Measurements from ENCODE around the gene ZNF57.
A peak's percentile ranks its signal among the peaks of the same experiment; 100 is the strongest.
"Not testable (repeated sequence)": the region's sequence is repeated elsewhere in the genome, so short reads cannot be mapped to it uniquely, and the experiment has no call there.

The ZNF57 gene

GRCh38 chr19:2863816-2864215 lies 36.9 kb upstream of the ZNF57 start:
- TF ChIP-seq, protein P1, sequence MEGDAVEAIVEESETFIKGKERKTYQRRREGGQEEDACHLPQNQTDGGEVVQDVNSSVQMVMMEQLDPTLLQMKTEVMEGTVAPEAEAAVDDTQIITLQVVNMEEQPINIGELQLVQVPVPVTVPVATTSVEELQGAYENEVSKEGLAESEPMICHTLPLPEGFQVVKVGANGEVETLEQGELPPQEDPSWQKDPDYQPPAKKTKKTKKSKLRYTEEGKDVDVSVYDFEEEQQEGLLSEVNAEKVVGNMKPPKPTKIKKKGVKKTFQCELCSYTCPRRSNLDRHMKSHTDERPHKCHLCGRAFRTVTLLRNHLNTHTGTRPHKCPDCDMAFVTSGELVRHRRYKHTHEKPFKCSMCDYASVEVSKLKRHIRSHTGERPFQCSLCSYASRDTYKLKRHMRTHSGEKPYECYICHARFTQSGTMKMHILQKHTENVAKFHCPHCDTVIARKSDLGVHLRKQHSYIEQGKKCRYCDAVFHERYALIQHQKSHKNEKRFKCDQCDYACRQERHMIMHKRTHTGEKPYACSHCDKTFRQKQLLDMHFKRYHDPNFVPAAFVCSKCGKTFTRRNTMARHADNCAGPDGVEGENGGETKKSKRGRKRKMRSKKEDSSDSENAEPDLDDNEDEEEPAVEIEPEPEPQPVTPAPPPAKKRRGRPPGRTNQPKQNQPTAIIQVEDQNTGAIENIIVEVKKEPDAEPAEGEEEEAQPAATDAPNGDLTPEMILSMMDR (IDR thresholded peaks at IDR 0.05; ENCODE audit: extremely low read depth, insufficient read depth, missing control alignments), result no peak
- in situ Hi-C loops (cut with MboI; ENCODE audit: low pct_unique_long_range_greater_than_20kb, low sequenced_read_pairs, unreplicated experiment), result no loop called here
- DNase-seq (ENCODE audit: low spot score), result no peak

- in situ Hi-C loops (cut with MboI; ENCODE audit: low pct_unique_long_range_greater_than_20kb, low sequenced_read_pairs, unreplicated experiment), result no loop called here
- TF ChIP-seq, protein P1 (IDR thresholded peaks at IDR 0.05; ENCODE audit: extremely low read depth, insufficient read depth, missing control alignments), result no peak
- DNase-seq (ENCODE audit: low spot score), result no peak
Observed at GRCh38 chr19:2865334-2866100, 35.2 kb upstream of the ZNF57 start.

DNA sequence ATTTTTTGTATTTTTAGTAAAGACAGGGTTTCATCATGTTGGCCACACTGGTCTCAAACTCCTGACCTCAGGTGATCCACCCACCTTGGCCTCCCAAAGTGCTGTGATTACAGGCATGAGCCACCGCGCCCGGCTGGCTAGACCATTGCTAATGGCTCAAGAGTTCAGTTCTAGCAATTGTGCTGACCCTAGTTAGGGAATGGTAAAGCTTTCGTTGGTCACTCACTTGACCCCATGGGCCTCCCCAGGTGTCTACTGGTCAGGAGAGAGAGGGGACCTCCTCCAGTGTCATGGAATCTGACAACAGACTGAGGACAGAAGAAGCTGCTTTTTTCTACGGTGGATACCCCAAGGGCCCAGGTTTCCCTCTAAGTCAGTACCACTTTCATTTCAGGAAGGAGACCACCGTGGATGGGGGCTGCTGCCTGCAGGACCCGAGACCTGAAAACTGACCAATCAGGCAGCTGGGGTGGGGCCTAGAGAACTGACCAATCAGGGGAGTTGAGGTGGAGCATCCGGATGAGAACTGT lies 34.2 kb upstream of the ZNF57 start:
- DNase-seq (ENCODE audit: low spot score), result no peak
- TF ChIP-seq, protein P1 (IDR thresholded peaks at IDR 0.05; ENCODE audit: extremely low read depth, insufficient read depth, missing control alignments), result no peak
- in situ Hi-C loops (cut with MboI; ENCODE audit: low pct_unique_long_range_greater_than_20kb, low sequenced_read_pairs, unreplicated experiment), result no loop called here

- DNase-seq (ENCODE audit: low spot score), result peak; percentile 42
- TF ChIP-seq, protein P1 (IDR thresholded peaks at IDR 0.05; ENCODE audit: extremely low read depth, insufficient read depth, missing control alignments), result no peak
- in situ Hi-C loops (cut with MboI; ENCODE audit: low pct_unique_long_range_greater_than_20kb, low sequenced_read_pairs, unreplicated experiment), result no loop called here
Observed at GRCh38 chr19:2867025-2867991, 33.4 kb upstream of the ZNF57 start, which contains the start of gene ZNF556. ZNF556 (plus strand) TSS chr19:2867335; CDS start chr19:2867422, 87 bp downstream.

DNA sequence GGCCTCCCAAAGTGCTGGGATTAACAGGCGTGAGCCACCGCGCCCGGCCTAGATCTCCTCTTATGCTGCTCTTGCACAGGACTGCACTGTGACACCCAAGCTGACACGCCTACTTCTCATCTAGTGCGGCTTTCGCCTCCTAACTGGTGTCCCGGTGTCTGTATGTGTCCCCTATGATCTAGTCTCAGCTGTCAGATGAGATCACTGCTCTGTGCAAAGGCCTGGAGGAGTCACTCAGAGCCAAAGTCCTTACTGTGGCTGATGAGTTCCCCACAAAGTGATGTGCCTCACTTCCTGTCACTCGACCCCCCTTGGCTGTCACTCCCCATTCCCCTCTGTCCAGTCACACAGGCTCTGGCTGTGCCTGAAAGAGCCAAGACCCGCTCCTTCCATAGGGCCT lies 31.1 kb upstream of the ZNF57 start:
- in situ Hi-C loops (cut with MboI; ENCODE audit: low pct_unique_long_range_greater_than_20kb, low sequenced_read_pairs, unreplicated experiment), result loop anchor here (10.0 kb wide), 1 partner anchor 225 kb away; no protein-coding TSS in a partner anchor
- TF ChIP-seq, protein P1 (IDR thresholded peaks at IDR 0.05; ENCODE audit: extremely low read depth, insufficient read depth, missing control alignments), result no peak
- DNase-seq (ENCODE audit: low spot score), result peak; percentile 23

DNA sequence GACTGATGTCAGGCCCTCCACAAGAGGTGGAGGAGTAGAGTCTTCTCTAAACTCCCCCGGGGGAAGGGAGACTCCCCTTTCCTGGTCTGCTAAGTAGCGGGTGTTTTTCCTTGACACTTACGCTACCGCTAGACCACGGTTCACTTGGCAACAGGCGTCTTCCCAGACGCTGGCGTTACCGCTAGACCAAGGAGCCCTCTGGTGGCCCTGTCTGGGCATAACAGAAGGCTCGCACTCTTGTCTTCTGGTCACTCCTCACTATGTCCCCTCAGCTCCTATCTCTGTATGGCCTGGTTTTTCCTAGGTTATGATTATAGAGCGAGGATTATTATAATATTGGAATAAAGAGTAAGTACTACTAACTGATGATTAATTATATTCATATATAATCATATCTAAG lies 28.6 kb upstream of the ZNF57 start:
- not testable (repeated sequence) for DNase-seq (ENCODE audit: low spot score)
- in situ Hi-C loops (cut with MboI; ENCODE audit: low pct_unique_long_range_greater_than_20kb, low sequenced_read_pairs, unreplicated experiment), result loop anchor here (10.0 kb wide), 1 partner anchor 227 kb away; no protein-coding TSS in a partner anchor
